Central memory CD8-positive, alpha-beta T cell (primary cell): ENCODE measurements around the gene S100A6.

ENCODE experiments used
- ATAC-seq: fragments of 150-1000 bp; cut with Tn5 transposase; replicated peaks from 2 replicates; pipeline ENCODE4 v1.10.0; 2022; ENCODE audit warnings: mild to moderate bottlenecking, moderate FRiP score, moderate number of reproducible peaks; ENCODE audit not compliant: poor library complexity, severe bottlenecking; ENCODE audit errors: extremely low read depth
- DNase-seq, 2 donors: peaks; one replicate each; pipeline ENCODE4 v3.0.0; 2021; ENCODE audit warnings: low spot score in 2 of 2
- H3K27ac Mint-ChIP-seq: one replicate; pipeline ENCODE4 v1.8.0; 2022; ENCODE audit warnings: low read depth, mild to moderate bottlenecking, moderate library complexity, mixed read lengths
- H3K27me3 Mint-ChIP-seq: one replicate; pipeline ENCODE4 v1.8.0; 2022; ENCODE audit warnings: mixed read lengths
- H3K36me3 Mint-ChIP-seq: one replicate; pipeline ENCODE4 v1.8.0; 2022; ENCODE audit warnings: mild to moderate bottlenecking, moderate library complexity, mixed read lengths; ENCODE audit not compliant: insufficient read depth
- H3K4me1 Mint-ChIP-seq: one replicate; pipeline ENCODE4 v1.8.0; 2022; ENCODE audit warnings: mixed read lengths
- H3K4me3 Mint-ChIP-seq: one replicate; pipeline ENCODE4 v1.8.0; 2022; ENCODE audit warnings: mild to moderate bottlenecking, moderate library complexity, mixed read lengths
- H3K9me3 Mint-ChIP-seq: one replicate; pipeline ENCODE4 v1.8.0; 2022; ENCODE audit warnings: mixed read lengths

Gene S100A6

DNA sequence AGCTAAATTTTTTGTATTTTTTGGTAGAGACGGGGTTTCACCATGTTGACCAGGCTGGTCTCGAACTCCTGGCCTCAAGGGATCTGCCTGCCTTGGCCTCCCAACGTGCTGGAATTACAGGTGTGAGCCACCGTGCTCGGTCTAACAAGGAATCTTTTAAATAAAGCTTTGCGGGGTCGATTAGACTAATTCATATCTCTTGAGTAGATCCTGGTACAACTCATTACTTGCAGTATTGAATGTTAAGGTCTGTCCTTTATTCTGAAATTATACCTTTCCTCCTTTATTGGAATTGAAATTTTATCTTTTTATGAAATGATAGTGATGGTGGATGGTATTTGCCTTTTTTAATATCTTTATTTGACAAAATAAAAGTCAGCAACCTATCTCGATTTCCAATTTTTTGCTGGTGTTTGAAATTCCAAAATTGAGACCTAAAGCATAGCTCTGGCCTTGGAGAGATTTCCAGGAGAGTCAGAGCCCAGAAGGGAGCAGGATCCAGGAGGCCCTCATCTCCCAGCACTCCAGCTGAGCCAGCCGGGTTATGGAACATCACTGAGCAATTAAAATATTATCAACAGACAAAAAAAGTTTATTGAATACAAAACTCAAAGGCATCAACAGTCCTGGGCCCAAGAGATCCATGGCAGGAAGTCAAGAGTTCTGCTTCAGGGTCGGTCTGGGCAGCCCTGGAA, 25.1 kb upstream of the S100A6 start:
- Mint-ChIP-seq H3K4me3 (no peak overlapping the region), H3K27ac (no peak overlapping the region), H3K36me3 (peaks cover under 1% of the 10 kb centered on the region), H3K4me1 (peaks cover 5% of the 10 kb centered on the region), H3K27me3 (no peaks in the 10 kb centered on the region), H3K9me3 (no peaks in the 10 kb centered on the region)
- ATAC-seq, result no peak
- DNase-seq, result no peak

- H3K27ac Mint-ChIP-seq, result no peak overlapping the region
Observed at GRCh38 chr1:153560241-153560640, 24.4 kb upstream of the S100A6 start.

GRCh38 chr1:153557877-153558276, 22.1 kb upstream of the S100A6 start:
- Mint-ChIP-seq H3K27ac (no peak overlapping the region), H3K4me3 (no peak overlapping the region), H3K36me3 (no peaks in the 10 kb centered on the region), H3K9me3 (no peaks in the 10 kb centered on the region), H3K27me3 (no peaks in the 10 kb centered on the region), H3K4me1 (no peaks in the 10 kb centered on the region)
- ATAC-seq (no peak), DNase-seq (no peak)

More at GRCh38 chr1:153560241-153560640, 24.4 kb upstream of the S100A6 start:
- ATAC-seq (no peak), DNase-seq (no peak)
- no peaks in the 10 kb centered on the region for H3K4me1 Mint-ChIP-seq
- no peaks in the 10 kb centered on the region for H3K36me3 Mint-ChIP-seq
- H3K27me3 Mint-ChIP-seq, result no peaks in the 10 kb centered on the region
- no peaks in the 10 kb centered on the region for H3K9me3 Mint-ChIP-seq
- no peak overlapping the region for H3K4me3 Mint-ChIP-seq

- DNase-seq (no peak), ATAC-seq (no peak)
- no peaks in the 10 kb centered on the region for H3K4me1 Mint-ChIP-seq
- no peaks in the 10 kb centered on the region for H3K9me3 Mint-ChIP-seq
- H3K27ac Mint-ChIP-seq, result no peak overlapping the region
- no peak overlapping the region for H3K4me3 Mint-ChIP-seq
- no peaks in the 10 kb centered on the region for H3K27me3 Mint-ChIP-seq
- no peaks in the 10 kb centered on the region for H3K36me3 Mint-ChIP-seq
Observed at GRCh38 chr1:153556348-153556747, 20.6 kb upstream of the S100A6 start.

DNA sequence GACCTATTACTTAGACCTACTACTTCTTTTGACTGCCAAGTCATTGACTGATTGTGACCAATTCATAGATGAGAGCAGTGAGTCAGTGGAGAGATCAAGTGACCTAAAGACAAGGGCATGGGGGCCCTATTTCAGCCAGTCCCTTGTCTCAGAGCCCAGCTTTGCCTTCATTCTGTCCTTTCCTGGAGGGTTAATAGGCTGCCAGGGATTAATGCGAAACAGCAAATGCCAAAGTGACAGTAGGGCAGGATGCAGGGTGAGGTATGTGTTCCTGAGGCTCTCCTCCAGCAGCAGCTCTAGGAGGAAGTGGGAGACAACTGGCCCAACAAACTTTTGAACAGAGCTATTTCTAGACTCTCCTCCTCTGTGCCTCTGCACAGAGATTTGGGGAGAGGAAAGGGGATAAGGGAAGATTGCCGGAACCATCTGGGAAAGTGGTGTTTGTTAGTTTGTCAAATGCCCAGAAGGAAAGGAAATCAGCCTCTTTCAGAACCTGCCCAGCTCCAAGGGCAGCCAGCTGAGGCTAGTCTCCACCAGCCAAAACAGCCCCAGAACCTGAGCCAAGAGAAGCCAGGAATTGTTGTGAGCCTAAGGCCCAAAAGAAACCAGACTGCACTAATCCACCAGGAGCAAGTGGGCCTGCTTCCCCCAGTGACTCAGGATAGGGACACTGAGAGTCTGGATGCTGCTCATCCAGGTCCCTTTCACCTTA, 18.2 kb upstream of the S100A6 start:
- H3K27ac Mint-ChIP-seq, result no peak overlapping the region
- no peak overlapping the region for H3K4me3 Mint-ChIP-seq
- no peaks in the 10 kb centered on the region for H3K27me3 Mint-ChIP-seq
- ATAC-seq (no peak), DNase-seq (no peak)
- no peaks in the 10 kb centered on the region for H3K9me3 Mint-ChIP-seq
- no peaks in the 10 kb centered on the region for H3K36me3 Mint-ChIP-seq
- no peaks in the 10 kb centered on the region for H3K4me1 Mint-ChIP-seq

- ATAC-seq, result no peak
- no peak overlapping the region for H3K4me3 Mint-ChIP-seq
- H3K27me3 Mint-ChIP-seq, result no peaks in the 10 kb centered on the region
- no peak for DNase-seq
- no peaks in the 10 kb centered on the region for H3K4me1 Mint-ChIP-seq
- H3K27ac Mint-ChIP-seq, result no peak overlapping the region
- H3K36me3 Mint-ChIP-seq, result no peaks in the 10 kb centered on the region
- H3K9me3 Mint-ChIP-seq, result no peaks in the 10 kb centered on the region
Observed at GRCh38 chr1:153553096-153553495, 17.3 kb upstream of the S100A6 start.

DNA sequence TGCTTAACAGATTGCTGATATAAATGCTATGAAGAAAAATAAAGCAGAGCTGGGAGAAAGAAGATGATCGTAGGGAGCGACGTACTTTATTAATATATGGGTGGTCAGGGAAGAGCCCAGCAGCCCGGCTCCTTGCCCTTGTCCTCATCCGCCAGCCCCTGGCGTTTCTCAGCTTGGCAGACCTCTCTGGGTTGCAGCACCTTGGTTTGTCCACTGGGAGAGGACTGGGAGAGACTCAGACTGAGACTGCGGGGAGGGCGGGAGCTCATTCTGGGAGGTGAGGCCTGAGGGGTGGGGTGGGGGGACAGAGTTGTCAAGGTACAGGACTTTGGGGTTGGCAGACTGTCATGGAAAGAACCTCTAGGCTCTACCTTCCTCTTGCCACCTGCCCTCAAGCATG, 16.5 kb upstream of the S100A6 start:
- DNase-seq (no peak), ATAC-seq (no peak)
- no peak overlapping the region for H3K4me3 Mint-ChIP-seq
- H3K27me3 Mint-ChIP-seq, result no peaks in the 10 kb centered on the region
- H3K27ac Mint-ChIP-seq, result no peak overlapping the region
- H3K9me3 Mint-ChIP-seq, result no peaks in the 10 kb centered on the region
- H3K36me3 Mint-ChIP-seq, result no peaks in the 10 kb centered on the region
- no peaks in the 10 kb centered on the region for H3K4me1 Mint-ChIP-seq

DNA sequence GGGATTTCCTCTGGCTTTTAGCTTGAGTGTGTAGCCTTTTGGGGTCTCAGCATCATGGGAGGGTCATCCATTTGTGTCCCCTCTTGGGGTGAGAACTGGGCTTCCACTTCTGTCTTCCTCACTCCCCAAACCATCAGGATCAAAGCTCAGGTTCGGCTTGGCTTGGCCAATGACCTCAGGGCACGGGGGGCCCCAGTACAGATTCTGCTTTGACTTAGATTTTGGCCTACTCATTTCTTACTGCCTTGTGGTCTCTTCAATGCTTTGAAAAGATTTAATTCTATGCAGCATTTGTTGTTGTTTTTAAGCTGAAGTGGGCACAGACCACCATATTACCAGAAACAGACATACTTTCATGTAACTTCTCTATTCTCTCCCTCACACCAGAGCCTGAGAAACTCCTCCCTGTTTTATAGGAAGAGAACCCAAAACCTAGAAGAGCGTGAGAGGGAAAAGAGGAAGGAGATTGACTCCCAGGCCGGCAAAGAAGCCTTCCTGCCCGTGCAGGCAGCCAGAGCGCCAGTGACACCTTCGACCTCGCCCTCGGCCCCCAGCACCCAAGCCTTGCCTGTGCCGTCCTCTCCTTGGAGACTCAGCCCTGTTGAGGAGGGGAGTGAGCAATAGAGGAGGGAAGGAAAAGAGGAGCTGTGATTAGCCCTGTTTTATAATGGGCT, 15.2 kb upstream of the S100A6 start:
- Mint-ChIP-seq H3K27ac (no peak overlapping the region), H3K36me3 (no peaks in the 10 kb centered on the region), H3K4me3 (no peak overlapping the region), H3K9me3 (no peaks in the 10 kb centered on the region), H3K27me3 (no peaks in the 10 kb centered on the region), H3K4me1 (peaks cover 9% of the 10 kb centered on the region)
- DNase-seq (no peak), ATAC-seq (no peak)

DNA sequence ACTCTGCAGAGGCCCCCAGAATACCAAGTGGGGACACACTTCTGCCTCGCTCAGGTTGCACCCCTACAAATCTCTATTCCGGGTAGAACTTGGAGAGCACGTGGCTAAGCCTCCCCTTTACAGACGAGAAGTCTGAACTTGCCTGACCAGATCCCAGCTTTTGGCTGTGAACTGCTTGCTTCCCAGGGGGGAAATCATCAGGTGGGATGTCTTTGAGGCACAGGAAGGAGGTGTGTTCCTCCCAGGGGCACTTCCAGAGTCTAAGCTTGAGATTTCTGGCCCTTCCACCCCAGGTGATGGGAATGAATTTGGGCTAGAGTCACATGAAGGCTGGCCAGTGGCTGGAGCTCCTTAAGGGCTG, 14.6 kb upstream of the S100A6 start:
- DNase-seq, result no peak
- peaks cover 3% of the 10 kb centered on the region for H3K36me3 Mint-ChIP-seq
- H3K4me1 Mint-ChIP-seq, result peaks cover 15% of the 10 kb centered on the region
- no peak for ATAC-seq
- H3K9me3 Mint-ChIP-seq, result no peaks in the 10 kb centered on the region
- H3K27me3 Mint-ChIP-seq, result no peaks in the 10 kb centered on the region
- H3K27ac Mint-ChIP-seq, result no peak overlapping the region
- H3K4me3 Mint-ChIP-seq, result no peak overlapping the region

GRCh38 chr1:153549741-153550397, 14.1 kb upstream of the S100A6 start:
- no peak for ATAC-seq
- H3K27ac Mint-ChIP-seq, result no peak overlapping the region
- no peaks in the 10 kb centered on the region for H3K9me3 Mint-ChIP-seq

GRCh38 chr1:153548722-153549688, 13.2 kb upstream of the S100A6 start, which contains the start of gene S100A3:
TSS of gene S100A3 (minus strand) at chr1:153549258. CDS start at chr1:153548485, 773 bp downstream.
- Mint-ChIP-seq H3K4me3 (no peak within 1 kb of the TSS), H3K27ac (no peak within 1 kb of the TSS), H3K9me3 (no peaks in the 10 kb centered on the region), H3K4me1 (peaks cover 29% of the 10 kb centered on the region), H3K36me3 (peaks cover 13% of the 10 kb centered on the region), H3K27me3 (no peaks in the 10 kb centered on the region)
- no peak for DNase-seq
- ATAC-seq, result no peak

More at GRCh38 chr1:153549741-153550397, 14.1 kb upstream of the S100A6 start:
- H3K27me3 Mint-ChIP-seq, result no peaks in the 10 kb centered on the region
- no peak for DNase-seq
- no peak overlapping the region for H3K4me3 Mint-ChIP-seq
- H3K36me3 Mint-ChIP-seq, result peaks cover 8% of the 10 kb centered on the region
- peaks cover 20% of the 10 kb centered on the region for H3K4me1 Mint-ChIP-seq
